Right lobe of liver (tissue), 4 donors: ENCODE measurements around the gene ZNF655.

Experiments used
- CTCF ChIP-seq, 4 donors: fragments of 200-600 bp in 3 of 4; fragments of 450-650 bp in 1 of 4; IDR thresholded peaks; one replicate each; pipeline versions ENCODE4 v1.5.1 to v1.8.0; 2016 to 2022; ENCODE audit warnings: antibody characterized with exemption in 4 of 4, mild to moderate bottlenecking in 2 of 4
- POLR2A ChIP-seq: fragments of 450-650 bp; IDR thresholded peaks from one replicate; pipeline ENCODE4 v1.6.1; 2017; ENCODE audit warnings: antibody characterized with exemption, mild to moderate bottlenecking
- donor health status: DM: no; HTN: no; CAD: no.
- donor health status: DM: no; HTN: no; CAD: no.
- donor health status: DM: no; HTN: yes; CAD: no.

- no peak for TF ChIP-seq CTCF (IDR thresholded peaks at IDR 0.05)
- TF ChIP-seq POLR2A = no peak
These were observed 60.3 kb downstream of the ZNF655 start for GRCh38 chr7:99618726-99619125.
